Natural killer cell (primary cell): ENCODE results near the gene AGPAT3. TPM values are rescaled to one million over a fixed set of nuclear protein-coding genes. Genes with fewer than 3 reads are reported as not detected.
A peak's percentile ranks its signal among the peaks of the same experiment; 100 is the strongest.

Experiments used
- ATAC-seq, 3 donors: fragments of 150-1000 bp in 2 of 3; fragments of 200-7000 bp in 1 of 3; cut with Tn5 transposase; 1 replicate in 1 of 3; 2 replicates in 2 of 3; pipeline ENCODE4 v1.10.0; 2021; ENCODE audit warnings: mild to moderate bottlenecking in 2 of 3, moderate library complexity in 2 of 3
- DNase-seq, 2 donors: peaks; one replicate each; pipeline versions ENCODE4 v3.0.0 to v3.0.0-alpha.2; 2013 to 2021; ENCODE audit warnings: mixed read lengths in 1 of 2
- H3K27ac ChIP-seq: one replicate; pipeline ENCODE4 v1.5.1; 2013; ENCODE audit warnings: mild to moderate bottlenecking, low read length
- H3K27me3 ChIP-seq: one replicate; pipeline ENCODE4 v1.6.1; 2013; ENCODE audit warnings: low read length; ENCODE audit not compliant: control insufficient read depth, insufficient read depth
- H3K36me3 ChIP-seq: one replicate; pipeline ENCODE4 v1.6.1; 2013; ENCODE audit warnings: low read length; ENCODE audit not compliant: control insufficient read depth, insufficient read depth
- H3K4me1 ChIP-seq: one replicate; pipeline ENCODE4 v1.6.1; 2013; ENCODE audit warnings: low read length; ENCODE audit not compliant: control insufficient read depth, insufficient read depth
- H3K4me3 ChIP-seq: one replicate; pipeline ENCODE4 v1.5.1; 2013; ENCODE audit warnings: low read length
- H3K9me3 ChIP-seq: one replicate; pipeline ENCODE4 v1.6.1; 2013; ENCODE audit warnings: low read length; ENCODE audit not compliant: control insufficient read depth, insufficient read depth
- H3K27ac Mint-ChIP-seq, 2 donors: one replicate each; pipeline ENCODE4 v1.8.0; 2022; ENCODE audit warnings: mild to moderate bottlenecking in 2 of 2, mixed read lengths in 2 of 2, moderate library complexity in 1 of 2
- H3K27me3 Mint-ChIP-seq, 2 donors: one replicate each; pipeline ENCODE4 v1.8.0; 2022; ENCODE audit warnings: low read depth in 2 of 2, mixed read lengths in 2 of 2
- H3K36me3 Mint-ChIP-seq: one replicate; pipeline ENCODE4 v1.8.0; 2022; ENCODE audit warnings: mixed read lengths
- H3K4me1 Mint-ChIP-seq, 2 donors: one replicate each; pipeline ENCODE4 v1.8.0; 2022; ENCODE audit warnings: mixed read lengths in 2 of 2
- H3K4me3 Mint-ChIP-seq: one replicate; pipeline ENCODE4 v1.8.0; 2022; ENCODE audit warnings: mild to moderate bottlenecking, moderate library complexity, mixed read lengths
- H3K9me3 Mint-ChIP-seq, 2 donors: one replicate each; pipeline ENCODE4 v1.8.0; 2022; ENCODE audit warnings: mixed read lengths in 2 of 2
- WGBS: methylation state at CpG from one replicate; pipeline ENCODE4 v1.1.7; 2013; ENCODE audit warnings: missing lambda C conversion rate; ENCODE audit not compliant: insufficient coverage; 5-methylcytosine and 5-hydroxymethylcytosine counted together
- intact Hi-C: fragments of 100-400 bp; cut with micrococcal nuclease; formaldehyde crosslinking; loops from one replicate; pipeline ENCODE4 v1.14.2; 2022
- total RNA-seq, 4 donors: library from RNA; stranded (reverse); fragments of 120-200 nt in 1 of 4; gene quantifications; one replicate each; pipeline versions ENCODE4 v1.2.3 to v1.2.4, GENCODE V29; 2013 to 2022
- TF ChIP-seq, protein P1 (sequence below): fragments of 200-600 bp; IDR thresholded peaks from one replicate; pipeline ENCODE4 v1.8.0; 2022; ENCODE audit warnings: antibody characterized with exemption

The AGPAT3 gene
- total RNA-seq, 3 donors from 2014 or later (not counting 1 experiment from before 2014, with no cell fraction given): 39.5 to 45.7 (median 42.3) TPM

DNA sequence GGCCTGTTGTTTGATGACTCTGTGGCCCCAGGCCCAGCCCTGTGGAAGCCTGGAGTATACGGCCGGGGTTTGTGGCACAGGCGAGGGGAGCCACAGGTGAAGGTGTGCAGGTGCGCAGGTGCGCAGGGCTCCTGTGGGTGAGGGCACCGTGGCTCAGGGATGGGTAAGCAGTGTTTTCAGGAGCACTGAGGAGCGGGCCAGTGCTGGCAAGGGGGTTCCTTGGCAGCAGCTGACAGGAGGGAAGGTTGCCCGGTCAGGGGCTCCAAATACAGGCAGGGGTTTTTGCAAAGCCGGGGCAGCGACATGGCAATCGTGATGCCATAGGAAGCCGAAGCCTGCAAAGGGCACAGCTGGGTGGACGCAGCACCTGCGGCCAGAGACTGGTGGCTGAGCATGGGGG lies 20.7 kb downstream of the AGPAT3 start:
- H3K9me3 Mint-ChIP-seq: no peaks in the 10 kb centered on the region
- TF ChIP-seq, protein P1, sequence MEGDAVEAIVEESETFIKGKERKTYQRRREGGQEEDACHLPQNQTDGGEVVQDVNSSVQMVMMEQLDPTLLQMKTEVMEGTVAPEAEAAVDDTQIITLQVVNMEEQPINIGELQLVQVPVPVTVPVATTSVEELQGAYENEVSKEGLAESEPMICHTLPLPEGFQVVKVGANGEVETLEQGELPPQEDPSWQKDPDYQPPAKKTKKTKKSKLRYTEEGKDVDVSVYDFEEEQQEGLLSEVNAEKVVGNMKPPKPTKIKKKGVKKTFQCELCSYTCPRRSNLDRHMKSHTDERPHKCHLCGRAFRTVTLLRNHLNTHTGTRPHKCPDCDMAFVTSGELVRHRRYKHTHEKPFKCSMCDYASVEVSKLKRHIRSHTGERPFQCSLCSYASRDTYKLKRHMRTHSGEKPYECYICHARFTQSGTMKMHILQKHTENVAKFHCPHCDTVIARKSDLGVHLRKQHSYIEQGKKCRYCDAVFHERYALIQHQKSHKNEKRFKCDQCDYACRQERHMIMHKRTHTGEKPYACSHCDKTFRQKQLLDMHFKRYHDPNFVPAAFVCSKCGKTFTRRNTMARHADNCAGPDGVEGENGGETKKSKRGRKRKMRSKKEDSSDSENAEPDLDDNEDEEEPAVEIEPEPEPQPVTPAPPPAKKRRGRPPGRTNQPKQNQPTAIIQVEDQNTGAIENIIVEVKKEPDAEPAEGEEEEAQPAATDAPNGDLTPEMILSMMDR: no peak
- H3K27me3 ChIP-seq: no peaks in the 10 kb centered on the region
- ATAC-seq: no peak
- no peak overlapping the region for H3K4me3 ChIP-seq
- no peaks in the 10 kb centered on the region for H3K27me3 Mint-ChIP-seq
- peaks cover 17% of the 10 kb centered on the region for H3K4me1 ChIP-seq
- no peak overlapping the region for H3K27ac Mint-ChIP-seq
- H3K9me3 ChIP-seq: no peaks in the 10 kb centered on the region
- no peaks in the 10 kb centered on the region for H3K36me3 Mint-ChIP-seq
- 95% methylated on average over 14 of the region's 14 CpGs for WGBS
- intact Hi-C loops: no loop called here
- no peak for DNase-seq
- H3K4me1 Mint-ChIP-seq: peaks cover 14 to 38% of the 10 kb centered on the region in 2 donors
- H3K36me3 ChIP-seq: no peaks in the 10 kb centered on the region
- no peak overlapping the region for H3K4me3 Mint-ChIP-seq
- H3K27ac ChIP-seq: no peak overlapping the region

- ATAC-seq (no peak), DNase-seq (no peak)
- Histone ChIP-seq H3K36me3 (no peaks in the 10 kb centered on the region), H3K27ac (no peak overlapping the region), H3K4me1 (peaks cover 17% of the 10 kb centered on the region), H3K4me3 (no peak overlapping the region), H3K9me3 (no peaks in the 10 kb centered on the region), H3K27me3 (no peaks in the 10 kb centered on the region)
- H3K36me3 Mint-ChIP-seq: no peaks in the 10 kb centered on the region
- no peaks in the 10 kb centered on the region for H3K27me3 Mint-ChIP-seq
- H3K4me1 Mint-ChIP-seq: peaks cover 8 to 30% of the 10 kb centered on the region in 2 donors
- intact Hi-C loops: no loop called here
- TF ChIP-seq, protein P1: no peak
- no peak overlapping the region for H3K4me3 Mint-ChIP-seq
- no peak overlapping the region for H3K27ac Mint-ChIP-seq
- WGBS: 100% methylated on average over 1 of the region's 1 CpG
- no peaks in the 10 kb centered on the region for H3K9me3 Mint-ChIP-seq
Measured at GRCh38 chr21:43886565-43886964, 21.5 kb downstream of the AGPAT3 start.

GRCh38 chr21:43889069-43889468 lies 24.0 kb downstream of the AGPAT3 start:
- TF ChIP-seq, protein P1: no peak
- Histone ChIP-seq H3K4me3 (no peak overlapping the region), H3K27ac (no peak overlapping the region), H3K36me3 (no peaks in the 10 kb centered on the region), H3K27me3 (no peaks in the 10 kb centered on the region), H3K4me1 (peaks cover 19% of the 10 kb centered on the region), H3K9me3 (no peaks in the 10 kb centered on the region)
- intact Hi-C loops: no loop called here
- WGBS: 68% methylated on average over 2 of the region's 3 CpGs
- Mint-ChIP-seq H3K36me3 (no peaks in the 10 kb centered on the region), H3K4me1 (peaks cover 24 to 33% of the 10 kb centered on the region in 2 donors), H3K4me3 (no peak overlapping the region), H3K27ac (no peak overlapping the region), H3K27me3 (no peaks in the 10 kb centered on the region), H3K9me3 (no peaks in the 10 kb centered on the region)
- DNase-seq (peak in 1 of 2 donors; percentile 54), ATAC-seq (no peak)

DNA sequence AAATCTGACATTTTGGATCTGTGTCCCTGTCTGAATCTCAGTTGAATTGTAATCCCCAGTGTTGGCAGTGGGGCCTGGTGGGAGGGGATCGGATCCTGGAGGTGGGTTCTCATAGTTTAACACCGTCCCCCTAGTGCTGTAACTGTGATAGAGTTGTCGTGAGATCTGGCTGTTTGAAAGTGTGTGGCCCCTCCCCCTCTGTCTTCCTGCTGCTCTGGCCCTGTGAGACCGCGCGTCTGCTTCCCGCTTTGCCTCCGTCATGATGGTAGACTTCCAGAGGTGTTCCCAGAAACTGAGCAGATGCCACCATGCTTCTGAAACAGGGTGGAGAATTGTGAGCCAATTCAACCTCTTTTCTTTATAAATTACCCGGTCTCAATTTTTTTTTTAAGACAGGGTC lies 25.0 kb downstream of the AGPAT3 start:
- Mint-ChIP-seq H3K36me3 (no peaks in the 10 kb centered on the region), H3K4me3 (no peak overlapping the region), H3K27me3 (no peaks in the 10 kb centered on the region), H3K4me1 (peaks cover 25 to 34% of the 10 kb centered on the region in 2 donors), H3K9me3 (no peaks in the 10 kb centered on the region), H3K27ac (no peak overlapping the region)
- TF ChIP-seq, protein P1: no peak
- Histone ChIP-seq H3K27me3 (no peaks in the 10 kb centered on the region), H3K4me3 (no peak overlapping the region), H3K4me1 (peaks cover 14% of the 10 kb centered on the region), H3K27ac (no peak overlapping the region), H3K36me3 (no peaks in the 10 kb centered on the region), H3K9me3 (no peaks in the 10 kb centered on the region)
- DNase-seq (no peak), ATAC-seq (no peak)
- WGBS: 93% methylated on average over 9 of the region's 9 CpGs
- intact Hi-C loops: no loop called here
